DMS 273 treated with DMSO at 0.1 percent for 48 hours (cell line): ENCODE results near the gene DQX1.
"Not testable (repeated sequence)": the region's sequence is repeated elsewhere in the genome, so short reads cannot be mapped to it uniquely, and the experiment has no call there.

Source experiments
- DNase-seq: peaks from one replicate; lab custom pipeline; 2025; lab: John Stamatoyannopoulos, UW

DQX1 gene

GRCh38 chr2:74491648-74492544, 34.1 kb downstream of the DQX1 start:
- no peak for DNase-seq

GRCh38 chr2:74489906-74490305, 36.1 kb downstream of the DQX1 start:
- DNase-seq = no peak

- no peak for DNase-seq
Measured at GRCh38 chr2:74488643-74489481, 37.2 kb downstream of the DQX1 start.

- no peak for DNase-seq
Measured at GRCh38 chr2:74486141-74486540, 39.9 kb downstream of the DQX1 start.

GRCh38 chr2:74483675-74484164, 42.3 kb downstream of the DQX1 start:
- not testable (repeated sequence) for DNase-seq

- peak; percentile 94 for DNase-seq
Measured at GRCh38 chr2:74482801-74483674, 43.0 kb downstream of the DQX1 start, which contains the start of the genes CCDC142 and TTC31. Gene CCDC142 (minus strand): TSS chr2:74482998. CDS start chr2:74482837, 161 bp downstream. Gene TTC31 (plus strand): TSS chr2:74483081. CDS start chr2:74483096, 15 bp downstream.

GRCh38 chr2:74481961-74482800, 43.9 kb downstream of the DQX1 start:
- no peak for DNase-seq

GRCh38 chr2:74481431-74481830, 44.6 kb downstream of the DQX1 start:
- DNase-seq = no peak

- no peak for DNase-seq
Measured at GRCh38 chr2:74474899-74475298, 51.1 kb downstream of the DQX1 start.

- no peak for DNase-seq
Measured at GRCh38 chr2:74474481-74474880, 51.5 kb downstream of the DQX1 start.

- DNase-seq = no peak
Measured at GRCh38 chr2:74472945-74473258, 53.1 kb downstream of the DQX1 start.

- peak; percentile 74 for DNase-seq
Measured at GRCh38 chr2:74472086-74472944, 53.7 kb downstream of the DQX1 start, which contains the start of gene MRPL53. Gene MRPL53 (minus strand): TSS chr2:74472680. CDS start chr2:74472660, 20 bp downstream.

- no peak for DNase-seq
Measured at GRCh38 chr2:74471332-74472065, 54.5 kb downstream of the DQX1 start.

GRCh38 chr2:74470742-74471141, 55.3 kb downstream of the DQX1 start:
- DNase-seq = not testable (repeated sequence)
